Body of pancreas (tissue), 4 donors: ENCODE data around the gene C6orf89. TPM values are rescaled to one million over a fixed set of nuclear protein-coding genes. Genes with fewer than 3 reads are reported as not detected.

ENCODE experiments used
- ATAC-seq: fragments of 150-250 bp; one replicate; pipeline ENCODE4 v1.9.1; 2016
- DNase-seq, 4 donors: peaks; one replicate each; pipeline ENCODE4 v3.0.0-alpha.2; 2019
- H3K27ac ChIP-seq, 4 donors: fragments of 200-600 bp; sonication (generic); 1 replicate in 3 of 4; 2 replicates in 1 of 4; pipeline versions ENCODE4 v1.5.1 to v1.6.1; 2016 to 2019; ENCODE audit warnings: mild to moderate bottlenecking in 1 of 4, mixed read lengths in 1 of 4, moderate library complexity in 1 of 4
- H3K27me3 ChIP-seq, 2 donors: fragments of 200-600 bp; sonication (generic); one replicate each; pipeline ENCODE4 v1.6.0; 2016; ENCODE audit warnings: mild to moderate bottlenecking in 1 of 2
- H3K36me3 ChIP-seq, 2 donors: fragments of 200-600 bp; sonication (generic); replicated peaks in 1 of 2; 2 replicates each; pipeline ENCODE4 v1.5.1; 2016; ENCODE audit warnings: low read depth in 2 of 2; ENCODE audit not compliant: insufficient read depth in 1 of 2
- H3K4me1 ChIP-seq: fragments of 200-600 bp; sonication (generic); one replicate; pipeline ENCODE4 v1.6.0; 2016
- H3K4me3 ChIP-seq, 2 donors: fragments of 200-600 bp; sonication (generic); 1 replicate in 1 of 2; 2 replicates in 1 of 2; pipeline ENCODE4 v1.5.1; 2016 to 2019
- H3K9me3 ChIP-seq, 3 donors: fragments of 200-600 bp; sonication (generic); 1 replicate in 2 of 3; 2 replicates in 1 of 3; pipeline ENCODE4 v1.5.1; 2016
- CTCF ChIP-seq, 7 experiments: fragments of 450-650 bp in 4 of 7; fragments of 200-600 bp in 3 of 7; sonication (generic) in 3 of 7; IDR thresholded peaks; one replicate each; pipeline ENCODE4 v1.5.1; 2016 to 2019; ENCODE audit warnings: antibody characterized with exemption in 7 of 7
- POLR2A ChIP-seq, 3 donors: fragments of 450-650 bp; IDR thresholded peaks; one replicate each; pipeline ENCODE4 v1.6.1; 2016; ENCODE audit warnings: antibody characterized with exemption in 3 of 3, mild to moderate bottlenecking in 2 of 3
- WGBS, 2 donors: methylation state at CpG; one replicate each; pipeline ENCODE4 v1.1.5; 2017; 5-methylcytosine and 5-hydroxymethylcytosine counted together
- intact Hi-C: fragments of 100-400 bp; cut with DNase I; formaldehyde crosslinking; loops from one replicate; pipeline ENCODE4 v1.15.1; 2023
- total RNA-seq, 2 donors: library from RNA; depleted of rRNA; stranded (reverse); fragments of >200 nt; gene quantifications; one replicate each; pipeline ENCODE4 v1.1.0, GENCODE V29; 2016

The C6orf89 gene
- total RNA-seq, 2 donors from 2014 or later = 16.5 to 25.7 TPM

GRCh38 chr6:36927691-36928546 is 42.2 kb downstream of the C6orf89 start:
- peak; percentile 20 for ATAC-seq
- no peaks in the 10 kb centered on the region for H3K27me3 ChIP-seq
- WGBS, 2 donors = 70 to 78% methylated on average over 10 to 13 of the region's 13 CpGs
- H3K4me1 ChIP-seq = no peaks in the 10 kb centered on the region
- TF ChIP-seq CTCF (IDR thresholded peaks at IDR 0.05) (no peak), POLR2A (IDR thresholded peaks at IDR 0.05) (no peak)
- H3K36me3 ChIP-seq = peaks cover 0 to 6% of the 10 kb centered on the region in 2 donors
- intact Hi-C loops = no loop called here
- H3K4me3 ChIP-seq = no peak overlapping the region
- no peaks in the 10 kb centered on the region for H3K9me3 ChIP-seq
- DNase-seq = peak in 1 of 4 donors; percentile 19
- no peak overlapping the region for H3K27ac ChIP-seq

GRCh38 chr6:36928547-36928918 is 42.8 kb downstream of the C6orf89 start:
- ATAC-seq (no peak), DNase-seq (no peak)
- H3K27ac ChIP-seq = no peak overlapping the region
- no peak overlapping the region for H3K4me3 ChIP-seq
- no peaks in the 10 kb centered on the region for H3K9me3 ChIP-seq
- H3K27me3 ChIP-seq = no peaks in the 10 kb centered on the region
- intact Hi-C loops = no loop called here
- no peaks in the 10 kb centered on the region for H3K4me1 ChIP-seq
- WGBS, 2 donors = 76 to 78% methylated on average over 7 of the region's 7 CpGs
- H3K36me3 ChIP-seq = peaks cover 0 to 6% of the 10 kb centered on the region in 2 donors
- TF ChIP-seq POLR2A (IDR thresholded peaks at IDR 0.05) = no peak
- TF ChIP-seq CTCF (IDR thresholded peaks at IDR 0.05) = no peak

GRCh38 chr6:36929152-36929551 is 43.4 kb downstream of the C6orf89 start:
- ATAC-seq = no peak
- no peaks in the 10 kb centered on the region for H3K9me3 ChIP-seq
- no peaks in the 10 kb centered on the region for H3K4me1 ChIP-seq
- H3K36me3 ChIP-seq = peaks cover 0 to 6% of the 10 kb centered on the region in 2 donors
- no peaks in the 10 kb centered on the region for H3K27me3 ChIP-seq
- DNase-seq = no peak
- 65 to 70% methylated on average over 10 of the region's 10 CpGs for WGBS, 2 donors
- intact Hi-C loops = no loop called here
- no peak overlapping the region for H3K27ac ChIP-seq
- H3K4me3 ChIP-seq = no peak overlapping the region
- TF ChIP-seq POLR2A (IDR thresholded peaks at IDR 0.05) (no peak), CTCF (IDR thresholded peaks at IDR 0.05) (no peak)

- Histone ChIP-seq H3K4me1 (no peaks in the 10 kb centered on the region), H3K27me3 (no peaks in the 10 kb centered on the region), H3K27ac (no peak overlapping the region), H3K36me3 (peaks cover 0 to 4% of the 10 kb centered on the region in 2 donors), H3K9me3 (no peaks in the 10 kb centered on the region), H3K4me3 (no peak overlapping the region)
- no peak for TF ChIP-seq CTCF (IDR thresholded peaks at IDR 0.05)
- no peak for TF ChIP-seq POLR2A (IDR thresholded peaks at IDR 0.05)
- ATAC-seq = no peak
- 28 to 30% methylated on average over 5 of the region's 5 CpGs for WGBS, 2 donors
- intact Hi-C loops = no loop called here
- DNase-seq = peak in 1 of 4 donors; percentile 21
Measured at GRCh38 chr6:36929607-36930006, 43.9 kb downstream of the C6orf89 start.

GRCh38 chr6:36930483-36930882 is 44.7 kb downstream of the C6orf89 start:
- 83 to 86% methylated on average over 4 of the region's 4 CpGs for WGBS, 2 donors
- no peak overlapping the region for H3K27ac ChIP-seq
- intact Hi-C loops = no loop called here
- no peaks in the 10 kb centered on the region for H3K9me3 ChIP-seq
- no peak overlapping the region for H3K4me3 ChIP-seq
- ATAC-seq (no peak), DNase-seq (no peak)
- no peaks in the 10 kb centered on the region for H3K36me3 ChIP-seq
- TF ChIP-seq POLR2A (IDR thresholded peaks at IDR 0.05) (no peak), CTCF (IDR thresholded peaks at IDR 0.05) (no peak)
- H3K27me3 ChIP-seq = no peaks in the 10 kb centered on the region
- no peaks in the 10 kb centered on the region for H3K4me1 ChIP-seq
